22Rv1 (cell line): ENCODE results near the gene MARCHF10.

ENCODE experiments used
- CTCF ChIP-seq: fragments of 450-650 bp; IDR thresholded peaks from 2 replicates; pipeline ENCODE4 v1.5.1; 2017; ENCODE audit warnings: mild to moderate bottlenecking
- ZFX ChIP-seq: fragments of 450-650 bp; IDR thresholded peaks from 2 replicates; pipeline ENCODE4 v1.6.1; 2017; ENCODE audit warnings: antibody characterized with exemption, borderline replicate concordance

- TF ChIP-seq CTCF, result no peak
- TF ChIP-seq ZFX, result no peak
These were observed 44.1 kb upstream of the MARCHF10 start for GRCh38 chr17:62852195-62852594.
